ENCODE data around the gene NCL.
A peak's percentile ranks its signal among the peaks of the same experiment; 100 is the strongest.
"Not testable (repeated sequence)": the region's sequence is repeated elsewhere in the genome, so short reads cannot be mapped to it uniquely, and the experiment has no call there.

Gene NCL

GRCh38 chr2:231413456-231413855 is 50.8 kb downstream of the NCL start:
- TF ChIP-seq CTCF (IDR thresholded peaks at IDR 0.05; ENCODE audit: insufficient read depth, low read depth, low read length, missing control alignments): no peak
- no peak for DNase-seq (ENCODE audit: low read depth)
- no peak overlapping the region for H3K4me3 ChIP-seq (ENCODE audit: low read length)

GRCh38 chr2:231412618-231412963 is 51.7 kb downstream of the NCL start:
- peak overlapping the region; percentile 43 for H3K4me3 ChIP-seq (ENCODE audit: low read length)
- no peak for DNase-seq (ENCODE audit: low read depth)
- no peak for TF ChIP-seq CTCF (IDR thresholded peaks at IDR 0.05; ENCODE audit: insufficient read depth, low read depth, low read length, missing control alignments)

GRCh38 chr2:231411831-231412617 is 52.3 kb downstream of the NCL start:
- peak overlapping the region; percentile 43 for H3K4me3 ChIP-seq (ENCODE audit: low read length)
- TF ChIP-seq CTCF (IDR thresholded peaks at IDR 0.05; ENCODE audit: insufficient read depth, low read depth, low read length, missing control alignments): peak; percentile 69
- DNase-seq (ENCODE audit: low read depth): peak; percentile 79

- no peak overlapping the region for H3K4me3 ChIP-seq (ENCODE audit: low read length)
- TF ChIP-seq CTCF (IDR thresholded peaks at IDR 0.05; ENCODE audit: insufficient read depth, low read depth, low read length, missing control alignments): no peak
- no peak for DNase-seq (ENCODE audit: low read depth)
Observed at GRCh38 chr2:231411237-231411636, 53.0 kb downstream of the NCL start.

- H3K4me3 ChIP-seq (ENCODE audit: low read length): no peak overlapping the region
- peak; percentile 33 for TF ChIP-seq CTCF (IDR thresholded peaks at IDR 0.05; ENCODE audit: insufficient read depth, low read depth, low read length, missing control alignments)
- DNase-seq (ENCODE audit: low read depth): no peak
Observed at GRCh38 chr2:231410293-231411004, 53.8 kb downstream of the NCL start.

- H3K4me3 ChIP-seq (ENCODE audit: low read length): no peak overlapping the region
- no peak for TF ChIP-seq CTCF (IDR thresholded peaks at IDR 0.05; ENCODE audit: insufficient read depth, low read depth, low read length, missing control alignments)
- no peak for DNase-seq (ENCODE audit: low read depth)
Observed at GRCh38 chr2:231409776-231410175, 54.5 kb downstream of the NCL start.

- H3K4me3 ChIP-seq (ENCODE audit: low read length); DNase-seq (ENCODE audit: low read depth): not testable (repeated sequence)
Observed at GRCh38 chr2:231408304-231408703, 56.0 kb downstream of the NCL start.

- H3K4me3 ChIP-seq (ENCODE audit: low read length); DNase-seq (ENCODE audit: low read depth): not testable (repeated sequence)
Observed at GRCh38 chr2:231407686-231408085, 56.6 kb downstream of the NCL start.
